ENCODE data around the gene POLE.

POLE gene

GRCh38 chr12:132578118-132578517 is 109.0 kb downstream of the POLE start:
- peaks cover 34% of the 10 kb centered on the region for H3K36me3 ChIP-seq (ENCODE audit: control insufficient read depth, low read length)
- no peaks in the 10 kb centered on the region for H3K9me3 ChIP-seq (ENCODE audit: control insufficient read depth, insufficient read depth, low read length)
- H3F3A ChIP-seq (ENCODE audit: control insufficient read depth, insufficient read depth), result no peaks in the 10 kb centered on the region
- H3K27ac ChIP-seq (ENCODE audit: low read depth, low read length), result no peak overlapping the region
- H3K4me3 ChIP-seq (ENCODE audit: low read length), result no peak overlapping the region
- H3K79me2 ChIP-seq (ENCODE audit: control insufficient read depth, low read length), result no peaks in the 10 kb centered on the region
- H3K4me2 ChIP-seq (ENCODE audit: low read length), result no peak overlapping the region
- H3K27me3 ChIP-seq (ENCODE audit: control insufficient read depth, low read length), result no peaks in the 10 kb centered on the region
- TF ChIP-seq EZH2phosphoT487 (IDR thresholded peaks at IDR 0.05; ENCODE audit: borderline replicate concordance, low read length) (no peak), CTCF (IDR thresholded peaks at IDR 0.05; ENCODE audit: low read depth, low read length, poor library complexity, severe bottlenecking) (no peak)
- H4K20me1 ChIP-seq (ENCODE audit: control insufficient read depth, insufficient read depth, low read depth, low read length), result no peaks in the 10 kb centered on the region
- no peaks in the 10 kb centered on the region for H3K4me1 ChIP-seq (ENCODE audit: control insufficient read depth, low read length)
- no peaks in the 10 kb centered on the region for H3K9me2 ChIP-seq (replicated peaks; ENCODE audit: control insufficient read depth, low read length)

- Histone ChIP-seq H3F3A (ENCODE audit: control insufficient read depth, insufficient read depth) (no peaks in the 10 kb centered on the region), H4K20me1 (ENCODE audit: control insufficient read depth, insufficient read depth, low read depth, low read length) (no peaks in the 10 kb centered on the region), H3K79me2 (ENCODE audit: control insufficient read depth, low read length) (no peaks in the 10 kb centered on the region), H3K27me3 (ENCODE audit: control insufficient read depth, low read length) (no peaks in the 10 kb centered on the region), H3K4me2 (ENCODE audit: low read length) (no peak overlapping the region), H3K36me3 (ENCODE audit: control insufficient read depth, low read length) (peaks cover 34% of the 10 kb centered on the region), H3K9me3 (ENCODE audit: control insufficient read depth, insufficient read depth, low read length) (no peaks in the 10 kb centered on the region), H3K4me1 (ENCODE audit: control insufficient read depth, low read length) (no peaks in the 10 kb centered on the region), H3K9me2 (replicated peaks; ENCODE audit: control insufficient read depth, low read length) (no peaks in the 10 kb centered on the region), H3K4me3 (ENCODE audit: low read length) (no peak overlapping the region), H3K27ac (ENCODE audit: low read depth, low read length) (no peak overlapping the region)
- no peak for TF ChIP-seq EZH2phosphoT487 (IDR thresholded peaks at IDR 0.05; ENCODE audit: borderline replicate concordance, low read length)
- TF ChIP-seq CTCF (IDR thresholded peaks at IDR 0.05; ENCODE audit: low read depth, low read length, poor library complexity, severe bottlenecking), result no peak
Measured at GRCh38 chr12:132577191-132577920, 109.8 kb downstream of the POLE start.

GRCh38 chr12:132576701-132577100 is 110.4 kb downstream of the POLE start:
- no peaks in the 10 kb centered on the region for H3K9me2 ChIP-seq (replicated peaks; ENCODE audit: control insufficient read depth, low read length)
- H3K79me2 ChIP-seq (ENCODE audit: control insufficient read depth, low read length), result no peaks in the 10 kb centered on the region
- no peak overlapping the region for H3K4me2 ChIP-seq (ENCODE audit: low read length)
- H3F3A ChIP-seq (ENCODE audit: control insufficient read depth, insufficient read depth), result no peaks in the 10 kb centered on the region
- H4K20me1 ChIP-seq (ENCODE audit: control insufficient read depth, insufficient read depth, low read depth, low read length), result no peaks in the 10 kb centered on the region
- H3K4me3 ChIP-seq (ENCODE audit: low read length), result no peak overlapping the region
- peaks cover 36% of the 10 kb centered on the region for H3K36me3 ChIP-seq (ENCODE audit: control insufficient read depth, low read length)
- no peaks in the 10 kb centered on the region for H3K4me1 ChIP-seq (ENCODE audit: control insufficient read depth, low read length)
- no peaks in the 10 kb centered on the region for H3K9me3 ChIP-seq (ENCODE audit: control insufficient read depth, insufficient read depth, low read length)
- no peaks in the 10 kb centered on the region for H3K27me3 ChIP-seq (ENCODE audit: control insufficient read depth, low read length)
- TF ChIP-seq CTCF (IDR thresholded peaks at IDR 0.05; ENCODE audit: low read depth, low read length, poor library complexity, severe bottlenecking) (no peak), EZH2phosphoT487 (IDR thresholded peaks at IDR 0.05; ENCODE audit: borderline replicate concordance, low read length) (no peak)
- H3K27ac ChIP-seq (ENCODE audit: low read depth, low read length), result no peak overlapping the region

Measured in DOHH2 (cell line).